H1 (cell line): ENCODE data around the gene PLCB4. TPM values are rescaled to one million over a fixed set of nuclear protein-coding genes. Genes with fewer than 3 reads are reported as not detected.

ENCODE experiments used
- CTCF ChIA-PET: fragments of 300-600 bp; sonication (Branson Sonifier 250); formaldehyde crosslinking; loops from one replicate; lab custom pipeline; 2021; ENCODE audit not compliant: partially characterized antibody; lab: Charles Lee
- POLR2A ChIA-PET: fragments of 300-600 bp; sonication (Branson Sonifier 250); formaldehyde crosslinking; loops from one replicate; lab custom pipeline; 2021; ENCODE audit warnings: inconsistent platforms; ENCODE audit not compliant: partially characterized antibody; lab: Charles Lee
- DNase-seq, 2 experiments: peaks; one replicate each; pipeline versions ENCODE4 v3.0.0 to v3.0.0-alpha.2; 2010 to 2022; ENCODE audit warnings: low spot score in 2 of 2, low read depth in 1 of 2, mixed read lengths in 1 of 2
- FAIRE-seq: peaks from 2 replicates; lab custom pipeline; 2011; peaks lifted over from hg19 to GRCh38; lab: Jason Lieb, UNC
- H2AFZ ChIP-seq: 2 replicates; pipeline ENCODE4 v1.8.1; 2012; ENCODE audit warnings: low read length, inconsistent platforms
- H2AK5ac ChIP-seq: 2 replicates; pipeline ENCODE4 v1.6.1; 2013; ENCODE audit warnings: low read depth, low read length
- H2BK120ac ChIP-seq: replicated peaks from 2 replicates; pipeline ENCODE3; 2013; ENCODE audit warnings: low read depth, low read length, inconsistent platforms
- H2BK12ac ChIP-seq: 2 replicates; pipeline ENCODE4 v1.6.1; 2013; ENCODE audit warnings: low read depth, low read length
- H2BK15ac ChIP-seq: 2 replicates; pipeline ENCODE4 v1.6.1; 2013; ENCODE audit warnings: low read length
- H2BK20ac ChIP-seq: 2 replicates; pipeline ENCODE4 v1.6.1; 2013; ENCODE audit warnings: low read length
- H2BK5ac ChIP-seq: 2 replicates; pipeline ENCODE4 v1.6.1; 2013; ENCODE audit warnings: low read depth, low read length
- H3K14ac ChIP-seq: 2 replicates; pipeline ENCODE4 v1.6.1; 2013; ENCODE audit warnings: inconsistent platforms; ENCODE audit not compliant: insufficient read length
- H3K18ac ChIP-seq: 2 replicates; pipeline ENCODE4 v1.6.1; 2013; ENCODE audit warnings: low read length; ENCODE audit errors: extremely low read depth
- H3K23ac ChIP-seq: 2 replicates; pipeline ENCODE4 v1.6.1; 2013; ENCODE audit warnings: inconsistent platforms; ENCODE audit not compliant: insufficient read length
- H3K23me2 ChIP-seq: 2 replicates; pipeline ENCODE4 v1.6.1; 2013; ENCODE audit warnings: low read depth, low read length
- H3K27ac ChIP-seq: 2 replicates; pipeline ENCODE4 v1.6.1; 2011; ENCODE audit warnings: low read depth, low read length, inconsistent platforms
- H3K27me3 ChIP-seq, 4 experiments: replicated peaks in 1 of 4; 1 replicate in 1 of 4; 2 replicates in 3 of 4; pipeline versions ENCODE4 v1.6.1 to v1.8.1; 2011 to 2013; ENCODE audit warnings: low read length in 3 of 4, mild to moderate bottlenecking in 3 of 4, inconsistent platforms in 2 of 4, mixed read lengths in 2 of 4, moderate library complexity in 1 of 4; ENCODE audit not compliant: control insufficient read depth in 3 of 4, insufficient read depth in 3 of 4; ENCODE audit errors: extremely low read depth in 1 of 4
- H3K36me3 ChIP-seq, 4 experiments: 2 replicates each; pipeline versions ENCODE4 v1.6.1 to v1.8.1; 2011 to 2013; ENCODE audit warnings: mild to moderate bottlenecking in 4 of 4, low read length in 3 of 4, moderate library complexity in 2 of 4, control low read depth in 1 of 4, inconsistent platforms in 1 of 4; ENCODE audit not compliant: insufficient read depth in 4 of 4, control insufficient read depth in 2 of 4
- H3K4ac ChIP-seq: replicated peaks from 2 replicates; pipeline ENCODE3; 2013; ENCODE audit warnings: low read length, low read depth, mixed read lengths, inconsistent platforms; ENCODE audit not compliant: insufficient read length
- H3K4me1 ChIP-seq, 4 experiments: replicated peaks in 1 of 4; 1 replicate in 1 of 4; 2 replicates in 3 of 4; pipeline versions ENCODE4 v1.6.1 to v1.8.1; 2011 to 2013; ENCODE audit warnings: low read length in 3 of 4, inconsistent platforms in 2 of 4, mixed read lengths in 1 of 4; ENCODE audit not compliant: insufficient read depth in 4 of 4, control insufficient read depth in 3 of 4
- H3K4me2 ChIP-seq, 2 experiments: 2 replicates each; pipeline versions ENCODE4 v1.6.1 to v1.8.1; 2011 to 2013; ENCODE audit warnings: low read depth in 2 of 2, low read length in 2 of 2, control low read depth in 1 of 2, inconsistent platforms in 1 of 2, mild to moderate bottlenecking in 1 of 2; ENCODE audit not compliant: insufficient read depth in 1 of 2
- H3K4me3 ChIP-seq, 4 experiments: fragments of 200-600, 300-600 bp in 1 of 4; sonication (generic), shearing (Covaris generic), sonication (Bioruptor Twin) in 1 of 4; 2 replicates each; pipeline versions ENCODE4 v1.5.1 to v1.8.1; 2011 to 2016; ENCODE audit warnings: low read length in 4 of 4, low read depth in 3 of 4, control low read depth in 2 of 4, inconsistent platforms in 2 of 4, mild to moderate bottlenecking in 2 of 4, mixed read lengths in 1 of 4, moderate library complexity in 1 of 4; ENCODE audit not compliant: insufficient read depth in 2 of 4; ENCODE audit errors: extremely low read depth in 1 of 4
- H3K56ac ChIP-seq: replicated peaks from 2 replicates; pipeline ENCODE3; 2013; ENCODE audit warnings: low read depth, mild to moderate bottlenecking, mixed read lengths, low read length, inconsistent platforms; ENCODE audit not compliant: insufficient read length
- H3K79me1 ChIP-seq: 2 replicates; pipeline ENCODE4 v1.6.1; 2013; ENCODE audit warnings: low read depth, low read length, control low read depth
- H3K79me2 ChIP-seq, 2 experiments: 2 replicates each; pipeline versions ENCODE4 v1.6.1 to v1.8.1; 2012 to 2013; ENCODE audit warnings: low read length in 2 of 2, mild to moderate bottlenecking in 2 of 2, inconsistent platforms in 1 of 2; ENCODE audit not compliant: insufficient read depth in 2 of 2, control insufficient read depth in 1 of 2
- H3K9ac ChIP-seq, 4 experiments: replicated peaks in 1 of 4; 1 replicate in 1 of 4; 2 replicates in 3 of 4; pipeline versions ENCODE4 v1.6.1 to v1.8.1; 2011 to 2013; ENCODE audit warnings: low read depth in 3 of 4, low read length in 3 of 4, control low read depth in 2 of 4, mild to moderate bottlenecking in 2 of 4, moderate library complexity in 2 of 4, inconsistent platforms in 1 of 4; ENCODE audit errors: extremely low read depth in 1 of 4
- H3K9me3 ChIP-seq, 2 experiments: 2 replicates each; pipeline versions ENCODE4 v1.6.1 to v1.8.1; 2012 to 2013; ENCODE audit warnings: mild to moderate bottlenecking in 2 of 2, moderate library complexity in 2 of 2, control low read depth in 1 of 2, inconsistent platforms in 1 of 2, low read depth in 1 of 2, low read length in 1 of 2, mixed read lengths in 1 of 2; ENCODE audit not compliant: insufficient read depth in 2 of 2
- H4K20me1 ChIP-seq, 2 experiments: replicated peaks in 1 of 2; 2 replicates each; pipeline versions ENCODE3 to v1.8.1; 2011 to 2013; ENCODE audit warnings: inconsistent platforms in 2 of 2, low read length in 2 of 2, mild to moderate bottlenecking in 1 of 2; ENCODE audit not compliant: insufficient read depth in 2 of 2, control insufficient read depth in 1 of 2
- H4K5ac ChIP-seq: 2 replicates; pipeline ENCODE4 v1.6.1; 2013; ENCODE audit warnings: low read length, low read depth, mixed read lengths, inconsistent platforms; ENCODE audit not compliant: insufficient read length
- H4K8ac ChIP-seq: 2 replicates; pipeline ENCODE4 v1.8.0; 2013; ENCODE audit warnings: mild to moderate bottlenecking, moderate library complexity, low read length, inconsistent platforms; ENCODE audit not compliant: insufficient read depth; ENCODE audit errors: extremely low read depth
- H4K91ac ChIP-seq: replicated peaks from 2 replicates; pipeline ENCODE3; 2013; ENCODE audit warnings: low read length, mixed read lengths, inconsistent platforms; ENCODE audit not compliant: insufficient read length
- CBX5 ChIP-seq: fragments of 300-800, 300-1000 bp; sonication (generic); IDR thresholded peaks from 2 replicates; pipeline ENCODE4 v1.7.1; 2016; ENCODE audit warnings: antibody characterized with exemption, low read length, low read depth
- EZH2 ChIP-seq: fragments of 200-600 bp; sonication (generic); IDR thresholded peaks from 2 replicates; pipeline ENCODE4 v1.7.1; 2012; ENCODE audit warnings: low read depth, mild to moderate bottlenecking, moderate library complexity, low read length, inconsistent platforms; ENCODE audit not compliant: severe bottlenecking
- GABPA ChIP-seq: IDR thresholded peaks from 2 replicates; pipeline ENCODE4 v1.6.1; 2011; ENCODE audit warnings: mild to moderate bottlenecking, low read length, moderate library complexity, borderline replicate concordance; ENCODE audit not compliant: insufficient read depth
- GTF2F1 ChIP-seq: IDR thresholded peaks from 2 replicates; pipeline ENCODE4 v1.6.1; 2012; ENCODE audit warnings: low read depth, low read length, improper control_type of control experiment, borderline replicate concordance
- KDM4A ChIP-seq: IDR thresholded peaks from one replicate; pipeline ENCODE4 v1.7.1; 2012; ENCODE audit warnings: low read depth, mild to moderate bottlenecking, moderate library complexity, low read length, inconsistent platforms; ENCODE audit not compliant: severe bottlenecking
- RNF2 ChIP-seq: fragments of 200-900, 300-1000 bp; sonication (generic); IDR thresholded peaks from 2 replicates; pipeline ENCODE4 v1.7.1; 2016; ENCODE audit warnings: borderline replicate concordance, low read depth, mild to moderate bottlenecking, antibody characterized with exemption, low read length; ENCODE audit not compliant: poor library complexity, severe bottlenecking; ENCODE audit errors: missing control alignments
- SIN3A ChIP-seq, 2 experiments: IDR thresholded peaks in 1 of 2; conservative IDR thresholded peaks in 1 of 2; 2 replicates each; pipeline ENCODE4 v1.6.1; 2011 to 2012; ENCODE audit warnings: low read length in 2 of 2, improper control_type of control experiment in 1 of 2, low read depth in 1 of 2, mild to moderate bottlenecking in 1 of 2
- SP2 ChIP-seq: IDR thresholded peaks from 2 replicates; pipeline ENCODE4 v1.6.1; 2012; ENCODE audit warnings: mild to moderate bottlenecking, low read length, inconsistent platforms
- TCF12 ChIP-seq: IDR thresholded peaks from 2 replicates; pipeline ENCODE4 v1.6.1; 2011; ENCODE audit warnings: low read depth, mild to moderate bottlenecking, low read length
- WGBS, 2 experiments: shearing (Covaris generic) in 1 of 2; methylation state at CpG; one replicate each; pipeline versions ENCODE4 v1.1.6 to v1.1.7; 2013 to 2015; ENCODE audit warnings: low lambda C conversion rate in 2 of 2, mixed read lengths in 2 of 2, inconsistent platforms in 1 of 2, low coverage in 1 of 2, missing lambda C conversion rate in 1 of 2; ENCODE audit not compliant: insufficient replicate concordance in 2 of 2, insufficient coverage in 1 of 2, insufficient read length in 1 of 2; ENCODE audit errors: extremely low coverage in 1 of 2, missing lambda C conversion rate in 1 of 2; 5-methylcytosine and 5-hydroxymethylcytosine counted together
- polyA plus RNA-seq, 7 experiments: library from polyadenylated mRNA; depleted of rRNA in 3 of 7; stranded (reverse) in 5 of 7; unstranded in 2 of 7; fragments of >200 nt in 5 of 7; fragments of 200-250 nt in 2 of 7; gene quantifications; 1 replicate in 5 of 7; 2 replicates in 1 of 7; 4 replicates in 1 of 7; pipeline versions ENCODE4 v1.2.1 to v1.2.3, GENCODE V29; 2011 to 2013; ENCODE audit warnings: missing spikeins in 2 of 7, mixed read lengths in 2 of 7
- total RNA-seq: library from RNA; stranded (reverse); fragmentation: NEBNext Ultra II Directional; extraction: Animal tissue kit (Norgen Biotek cat#: 25700); gene quantifications from 2 replicates; pipeline ENCODE4 v1.2.1, GENCODE V29; 2021
- TF ChIP-seq, protein P1 (sequence below): IDR thresholded peaks from 2 replicates; pipeline ENCODE4 v1.6.1; 2012; ENCODE audit warnings: inconsistent platforms

PLCB4 gene
- total and polyA plus RNA-seq, 2 of the 8 experiments (the other 6 are each of a cell fraction or from before 2014, with no cell fraction given), result 3.2 to 14.1 TPM

- H3K4me1 ChIP-seq, result peaks cover 3 to 25% (median 15%) of the 10 kb centered on the region in 4 experiments
- H3K9ac ChIP-seq, result no peak overlapping the region
- peaks cover 7% of the 10 kb centered on the region; the same call in 1 of the 2 replicates for H3K23me2 ChIP-seq
- ChIA-PET CTCF (interaction anchor here (0.6 to 7.8 kb wide), 8 partner anchors 12 to 114 kb away, joined by 3 to 79 read pairs (median 6); partner anchors contain the start of gene LAMP5), POLR2A (interaction anchor here (1.2 kb wide), 1 partner anchor 8 kb away, joined by 3 read pairs; the partner anchor contains the start of gene LAMP5)
- H3K27ac ChIP-seq, result no peak overlapping the region
- H2AFZ ChIP-seq, result 0 out of 2 replicates have a peak overlapping the region, but pooled peaks have one; percentile 4
- H4K20me1 ChIP-seq, result peaks cover 0 to 5% of the 10 kb centered on the region in 2 experiments
- H2AK5ac ChIP-seq, result no peak overlapping the region
- DNase-seq, result peak in 1 of 2 experiments; percentile 57
- H2BK12ac ChIP-seq, result peak overlapping the region; percentile 40; the same call in 1 of the 2 replicates
- peak overlapping the region; percentile 62; the same call in 1 of the 2 replicates for H3K18ac ChIP-seq
- peak overlapping the region; percentile 80 to 82 for H3K4me2 ChIP-seq
- peak overlapping the region; percentile 82 for H2BK15ac ChIP-seq
- H3K36me3 ChIP-seq, result no peaks in the 10 kb centered on the region
- H3K4me3 ChIP-seq, result peak overlapping the region in 3 of 4 experiments; percentile 23 to 55 (median 35); a peak in 6 of 8 replicates
- no peaks in the 10 kb centered on the region for H3K9me3 ChIP-seq
- no peak overlapping the region for H3K4ac ChIP-seq
- H4K8ac ChIP-seq, result no peak overlapping the region
- no peak overlapping the region for H4K5ac ChIP-seq
- H2BK5ac ChIP-seq, result no peak overlapping the region; the same call in 1 of the 2 replicates
- no peak overlapping the region for H4K91ac ChIP-seq
- H3K14ac ChIP-seq, result no peak overlapping the region
- 8% methylated on average over 23 of the region's 34 CpGs; no CpG with 5 or more reads in 1 of the 2 experiments for WGBS, 2 experiments
- no peak overlapping the region for H2BK20ac ChIP-seq
- H3K79me2 ChIP-seq, result no peaks in the 10 kb centered on the region
- H2BK120ac ChIP-seq, result no peak overlapping the region
- no peak overlapping the region for H3K23ac ChIP-seq
- no peak for FAIRE-seq
- peaks cover 56 to 70% (median 68%) of the 10 kb centered on the region in 4 experiments for H3K27me3 ChIP-seq
- H3K79me1 ChIP-seq, result no peaks in the 10 kb centered on the region
- no peak overlapping the region for H3K56ac ChIP-seq
- TF ChIP-seq RNF2 (peak; percentile 37), TCF12 (no peak), KDM4A (peak; percentile 33), SP2 (no peak), CBX5 (no peak), SIN3A (conservative IDR thresholded peaks at IDR 0.05 in 1 of 2, IDR thresholded peaks at IDR 0.05 in 1 of 2; ENCODE audit: low read depth in 1 of 2, low read length in 2 of 2) (no peak), GABPA (no peak), EZH2 (peak; percentile 84), GTF2F1 (no peak)
- TF ChIP-seq, protein P1, sequence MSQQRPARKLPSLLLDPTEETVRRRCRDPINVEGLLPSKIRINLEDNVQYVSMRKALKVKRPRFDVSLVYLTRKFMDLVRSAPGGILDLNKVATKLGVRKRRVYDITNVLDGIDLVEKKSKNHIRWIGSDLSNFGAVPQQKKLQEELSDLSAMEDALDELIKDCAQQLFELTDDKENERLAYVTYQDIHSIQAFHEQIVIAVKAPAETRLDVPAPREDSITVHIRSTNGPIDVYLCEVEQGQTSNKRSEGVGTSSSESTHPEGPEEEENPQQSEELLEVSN, result peak; percentile 89
Measured at GRCh38 chr20:9506280-9506821, 437.5 kb downstream of the PLCB4 start.
